CD14-positive monocyte (primary cell): Measurements from ENCODE around the gene EOLA1. TPM values are rescaled to one million over a fixed set of nuclear protein-coding genes. Genes with fewer than 3 reads are reported as not detected.

Source experiments
- DNase-seq, 3 donors: peaks; one replicate each; pipeline ENCODE4 v3.0.0-alpha.2; 2011 to 2022
- H2AFZ ChIP-seq: 2 replicates; pipeline ENCODE4 v1.6.0; 2012; ENCODE audit warnings: mild to moderate bottlenecking, low read depth, low read length, inconsistent platforms; ENCODE audit not compliant: insufficient read depth, poor library complexity, severe bottlenecking
- H3K27ac ChIP-seq, 2 donors: 1 replicate in 1 of 2; 2 replicates in 1 of 2; pipeline ENCODE4 v1.5.1; 2012 to 2013; ENCODE audit warnings: low read length in 2 of 2, control low read depth in 1 of 2, inconsistent platforms in 1 of 2, low read depth in 1 of 2, mild to moderate bottlenecking in 1 of 2
- H3K27me3 ChIP-seq, 2 donors: one replicate each; pipeline versions ENCODE4 v1.6.0 to v1.6.1; 2011 to 2013; ENCODE audit warnings: low read length in 2 of 2; ENCODE audit not compliant: control insufficient read depth in 2 of 2, insufficient read depth in 2 of 2
- H3K36me3 ChIP-seq, 2 donors: replicated peaks in 1 of 2; 1 replicate in 1 of 2; 2 replicates in 1 of 2; pipeline versions ENCODE4 v1.5.1 to v1.6.1; 2012 to 2013; ENCODE audit warnings: low read length in 2 of 2, control low read depth in 1 of 2, inconsistent platforms in 1 of 2, mild to moderate bottlenecking in 1 of 2; ENCODE audit not compliant: insufficient read depth in 2 of 2, control insufficient read depth in 1 of 2
- H3K4me1 ChIP-seq, 2 donors: 1 replicate in 1 of 2; 2 replicates in 1 of 2; pipeline versions ENCODE4 v1.5.1 to v1.6.1; 2012 to 2013; ENCODE audit warnings: low read length in 2 of 2, control low read depth in 1 of 2, inconsistent platforms in 1 of 2, mild to moderate bottlenecking in 1 of 2, moderate library complexity in 1 of 2; ENCODE audit not compliant: insufficient read depth in 2 of 2, control insufficient read depth in 1 of 2
- H3K4me2 ChIP-seq: replicated peaks from 2 replicates; pipeline ENCODE3; 2012; ENCODE audit warnings: low read length, moderate library complexity, mild to moderate bottlenecking; ENCODE audit not compliant: poor library complexity, severe bottlenecking; ENCODE audit errors: extremely low read depth
- H3K4me3 ChIP-seq, 3 experiments: fragments of 200-600 bp in 1 of 3; sonication (generic) in 1 of 3; replicated peaks in 1 of 3; 1 replicate in 2 of 3; 2 replicates in 1 of 3; pipeline ENCODE4 v1.5.1; 2011 to 2013; ENCODE audit warnings: low read length in 3 of 3, mild to moderate bottlenecking in 3 of 3, control low read depth in 2 of 3, low read depth in 2 of 3, inconsistent platforms in 1 of 3, moderate library complexity in 1 of 3
- H3K79me2 ChIP-seq: 2 replicates; pipeline ENCODE4 v1.6.0; 2012; ENCODE audit warnings: mild to moderate bottlenecking, control low read depth, inconsistent platforms, low read length, moderate library complexity; ENCODE audit not compliant: insufficient read depth
- H3K9ac ChIP-seq: 2 replicates; pipeline ENCODE4 v1.6.0; 2017; ENCODE audit warnings: low read length, mild to moderate bottlenecking; ENCODE audit not compliant: insufficient read depth, poor library complexity, severe bottlenecking
- H3K9me3 ChIP-seq, 2 donors: replicated peaks in 1 of 2; 1 replicate in 1 of 2; 2 replicates in 1 of 2; pipeline versions ENCODE4 v1.5.1 to v1.6.1; 2012 to 2013; ENCODE audit warnings: low read length in 2 of 2, control low read depth in 1 of 2; ENCODE audit not compliant: control insufficient read depth in 1 of 2, insufficient read depth in 1 of 2
- H4K20me1 ChIP-seq: 2 replicates; pipeline ENCODE4 v1.6.0; 2012; ENCODE audit warnings: mild to moderate bottlenecking, low read length, control low read depth, moderate library complexity; ENCODE audit not compliant: insufficient read depth
- H3K27ac Mint-ChIP-seq, 7 donors: one replicate each; pipeline ENCODE4 v1.8.0; 2020; ENCODE audit warnings: mild to moderate bottlenecking in 7 of 7, mixed read lengths in 7 of 7, moderate library complexity in 6 of 7, inconsistent platforms in 2 of 7
- H3K27me3 Mint-ChIP-seq, 3 donors: one replicate each; pipeline ENCODE4 v1.8.0; 2021 to 2022; ENCODE audit warnings: low read depth in 3 of 3, mild to moderate bottlenecking in 3 of 3, mixed read lengths in 3 of 3, moderate library complexity in 3 of 3, inconsistent platforms in 1 of 3
- H3K36me3 Mint-ChIP-seq, 2 donors: one replicate each; pipeline ENCODE4 v1.8.0; 2020; ENCODE audit warnings: mixed read lengths in 2 of 2, inconsistent platforms in 1 of 2, mild to moderate bottlenecking in 1 of 2
- H3K4me1 Mint-ChIP-seq: one replicate; pipeline ENCODE4 v1.8.0; 2020; ENCODE audit warnings: mild to moderate bottlenecking, mixed read lengths
- H3K4me3 Mint-ChIP-seq, 2 donors: one replicate each; pipeline ENCODE4 v1.8.0; 2020; ENCODE audit warnings: mild to moderate bottlenecking in 2 of 2, mixed read lengths in 2 of 2, moderate library complexity in 1 of 2
- H3K9me3 Mint-ChIP-seq, 7 donors: one replicate each; pipeline ENCODE4 v1.8.0; 2020 to 2022; ENCODE audit warnings: mixed read lengths in 7 of 7, mild to moderate bottlenecking in 6 of 7, moderate library complexity in 6 of 7, inconsistent platforms in 2 of 7
- whole genome bisulfite sequencing: methylation state at CpG from one replicate; pipeline ENCODE4 v1.1.5; 2013; ENCODE audit warnings: missing lambda C conversion rate; ENCODE audit not compliant: insufficient coverage; 5-methylcytosine and 5-hydroxymethylcytosine counted together
- intact Hi-C, 2 donors: fragments of 100-400 bp; cut with micrococcal nuclease; formaldehyde crosslinking; loops; one replicate each; pipeline versions ENCODE4 v1.15.0 to v1.15.1; 2023
- polyA plus RNA-seq, 3 donors: library from polyadenylated mRNA; depleted of rRNA in 1 of 3; unstranded in 2 of 3; stranded (reverse) in 1 of 3; fragments of 300-500 nt in 2 of 3; fragments of >200 nt in 1 of 3; fragmentation: Illumina TruSeq in 2 of 3; gene quantifications; 1 replicate in 2 of 3; 2 replicates in 1 of 3; pipeline ENCODE4 v1.2.3, GENCODE V29; 2012 to 2021
- TF ChIP-seq, protein P1 (sequence below): fragments of 200-600 bp; IDR thresholded peaks from one replicate; pipeline ENCODE4 v1.8.0; 2022; ENCODE audit warnings: antibody characterized with exemption, mild to moderate bottlenecking

EOLA1 gene
- polyA plus RNA-seq, 3 donors = 15.5 to 48.6 (median 20.7) TPM

DNA sequence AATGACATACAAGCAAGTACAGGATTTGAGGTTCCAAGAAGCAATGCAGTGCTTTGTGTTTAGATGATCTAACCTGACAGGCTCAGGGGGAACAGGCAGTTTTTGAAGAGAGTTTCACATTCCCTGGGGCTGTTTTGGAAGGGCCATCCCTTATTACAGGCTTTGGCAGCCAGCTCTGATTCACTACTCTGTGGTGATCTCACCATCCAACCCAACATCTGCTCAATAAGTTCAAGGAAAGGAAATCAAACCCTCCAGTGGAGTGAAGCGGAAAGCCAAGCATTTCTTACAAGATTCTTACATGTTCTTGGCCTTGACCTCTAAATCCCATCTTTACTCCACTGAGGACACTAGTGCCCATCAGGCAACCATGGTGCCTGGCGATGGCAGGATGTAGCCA lies 43.2 kb upstream of the EOLA1 start:
- H3K4me1 Mint-ChIP-seq = no peaks in the 10 kb centered on the region
- Histone ChIP-seq H3K27me3 (no peaks in the 10 kb centered on the region), H3K4me1 (peaks cover 0 to under 1% of the 10 kb centered on the region in 2 donors), H2AFZ (no peak overlapping the region), H4K20me1 (peaks cover 72% of the 10 kb centered on the region), H3K79me2 (no peaks in the 10 kb centered on the region), H3K9ac (no peak overlapping the region), H3K27ac (no peak overlapping the region), H3K4me2 (no peak overlapping the region), H3K36me3 (peaks cover 87 to 96% of the 10 kb centered on the region in 2 donors), H3K9me3 (no peaks in the 10 kb centered on the region), H3K4me3 (no peak overlapping the region)
- no peak for DNase-seq
- no peak overlapping the region for H3K4me3 Mint-ChIP-seq
- peaks cover 42 to 78% of the 10 kb centered on the region in 2 donors for H3K36me3 Mint-ChIP-seq
- intact Hi-C loops = no loop called here
- H3K27ac Mint-ChIP-seq = peak overlapping the region in 1 of 7 donors; percentile 47
- WGBS = no CpG with 5 or more reads among the region's 2 CpGs
- H3K9me3 Mint-ChIP-seq = no peaks in the 10 kb centered on the region
- TF ChIP-seq, protein P1, sequence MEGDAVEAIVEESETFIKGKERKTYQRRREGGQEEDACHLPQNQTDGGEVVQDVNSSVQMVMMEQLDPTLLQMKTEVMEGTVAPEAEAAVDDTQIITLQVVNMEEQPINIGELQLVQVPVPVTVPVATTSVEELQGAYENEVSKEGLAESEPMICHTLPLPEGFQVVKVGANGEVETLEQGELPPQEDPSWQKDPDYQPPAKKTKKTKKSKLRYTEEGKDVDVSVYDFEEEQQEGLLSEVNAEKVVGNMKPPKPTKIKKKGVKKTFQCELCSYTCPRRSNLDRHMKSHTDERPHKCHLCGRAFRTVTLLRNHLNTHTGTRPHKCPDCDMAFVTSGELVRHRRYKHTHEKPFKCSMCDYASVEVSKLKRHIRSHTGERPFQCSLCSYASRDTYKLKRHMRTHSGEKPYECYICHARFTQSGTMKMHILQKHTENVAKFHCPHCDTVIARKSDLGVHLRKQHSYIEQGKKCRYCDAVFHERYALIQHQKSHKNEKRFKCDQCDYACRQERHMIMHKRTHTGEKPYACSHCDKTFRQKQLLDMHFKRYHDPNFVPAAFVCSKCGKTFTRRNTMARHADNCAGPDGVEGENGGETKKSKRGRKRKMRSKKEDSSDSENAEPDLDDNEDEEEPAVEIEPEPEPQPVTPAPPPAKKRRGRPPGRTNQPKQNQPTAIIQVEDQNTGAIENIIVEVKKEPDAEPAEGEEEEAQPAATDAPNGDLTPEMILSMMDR = no peak
- peaks cover 0 to 1% (median 0%) of the 10 kb centered on the region in 3 donors for H3K27me3 Mint-ChIP-seq

DNA sequence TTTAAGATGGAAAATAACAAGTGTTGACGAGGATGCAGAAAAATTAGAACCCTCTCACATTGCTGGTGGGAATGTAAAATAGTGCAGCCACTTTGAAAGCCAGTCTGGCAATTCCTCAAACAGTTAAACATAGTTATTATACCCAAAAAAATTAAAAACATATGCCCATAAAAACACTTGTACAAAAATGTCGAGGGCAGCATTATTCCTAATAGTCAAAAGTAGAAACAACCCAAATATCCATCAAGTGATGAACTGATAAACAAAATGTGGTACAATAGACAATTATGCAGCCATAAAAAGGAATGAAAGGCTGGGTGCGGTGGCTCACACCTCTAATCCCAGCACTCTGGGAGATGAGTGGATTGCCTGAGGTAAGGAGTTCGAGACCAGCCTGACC lies 42.0 kb upstream of the EOLA1 start:
- Histone ChIP-seq H3K4me3 (no peak overlapping the region), H3K4me2 (no peak overlapping the region), H3K4me1 (peaks cover 3 to 6% of the 10 kb centered on the region in 2 donors), H3K9me3 (no peaks in the 10 kb centered on the region), H3K9ac (no peak overlapping the region), H4K20me1 (peaks cover 66% of the 10 kb centered on the region), H2AFZ (no peak overlapping the region), H3K27ac (no peak overlapping the region), H3K36me3 (peaks cover 75 to 85% of the 10 kb centered on the region in 2 donors), H3K27me3 (no peaks in the 10 kb centered on the region), H3K79me2 (no peaks in the 10 kb centered on the region)
- no peak for DNase-seq
- H3K9me3 Mint-ChIP-seq = no peaks in the 10 kb centered on the region
- peaks cover 42 to 81% of the 10 kb centered on the region in 2 donors for H3K36me3 Mint-ChIP-seq
- TF ChIP-seq, protein P1 = no peak
- intact Hi-C loops = no loop called here
- H3K27me3 Mint-ChIP-seq = peaks cover 0 to 1% (median 0%) of the 10 kb centered on the region in 3 donors
- no CpG with 5 or more reads among the region's 4 CpGs for WGBS
- no peaks in the 10 kb centered on the region for H3K4me1 Mint-ChIP-seq
- H3K27ac Mint-ChIP-seq = peak overlapping the region in 2 of 7 donors; percentile 15 to 38
- no peak overlapping the region for H3K4me3 Mint-ChIP-seq
